PC-9 (cell line): ENCODE measurements around the gene APOM. TPM values are rescaled to one million over a fixed set of nuclear protein-coding genes. Genes with fewer than 3 reads are reported as not detected.

ENCODE experiments used
- BruUV-seq: library from RNA; stranded (reverse); fragments of 400-500 nt; replicated peaks from 2 replicates; lab custom pipeline; 2021; lab: Mats Ljungman, UMichigan
- CTCF ChIA-PET: fragments of 300-600 bp; sonication (Branson Sonifier 250); formaldehyde crosslinking; loops from one replicate; lab custom pipeline; 2022; ENCODE audit warnings: antibody characterized with exemption; lab: Charles Lee
- POLR2A ChIA-PET: fragments of 300-600 bp; sonication (Branson Sonifier 250); formaldehyde crosslinking; loops from one replicate; lab custom pipeline; 2022; ENCODE audit warnings: antibody characterized with exemption; ENCODE audit not compliant: unreplicated experiment; lab: Charles Lee
- DNase-seq, 2 experiments: peaks; one replicate each; pipeline versions ENCODE4 v3.0.0 to v3.0.0-alpha.2; 2015 to 2022; ENCODE audit warnings: mixed read lengths in 1 of 2
- H2AFZ ChIP-seq: fragments of 200-600 bp; sonication (generic); 2 replicates; pipeline ENCODE4 v1.8.1; 2017; ENCODE audit warnings: antibody characterized with exemption
- H3F3A ChIP-seq: fragments of 200-600 bp; sonication (generic); 2 replicates; pipeline ENCODE4 v1.8.1; 2017; ENCODE audit warnings: antibody characterized with exemption, mild to moderate bottlenecking, low read depth; ENCODE audit not compliant: insufficient read depth
- H3K27ac ChIP-seq: fragments of 200-600 bp; sonication (generic); 2 replicates; pipeline ENCODE4 v1.6.1; 2016; ENCODE audit warnings: mixed run types
- H3K27me3 ChIP-seq: fragments of 200-600 bp; sonication (generic); 2 replicates; pipeline ENCODE4 v1.6.1; 2016; ENCODE audit warnings: low read depth, mixed run types; ENCODE audit not compliant: insufficient read depth
- H3K36me3 ChIP-seq: fragments of 200-600 bp; sonication (generic); 2 replicates; pipeline ENCODE4 v1.6.1; 2016; ENCODE audit warnings: low read depth, mixed run types
- H3K4me1 ChIP-seq: fragments of 200-600 bp; sonication (generic); replicated peaks from 2 replicates; pipeline ENCODE4 v1.6.1; 2016; ENCODE audit warnings: mixed run types; ENCODE audit not compliant: insufficient read depth
- H3K4me2 ChIP-seq: fragments of 200-600 bp; sonication (generic); 2 replicates; pipeline ENCODE4 v1.6.1; 2017; ENCODE audit warnings: mixed run types
- H3K4me3 ChIP-seq: fragments of 200-600 bp; sonication (generic); 2 replicates; pipeline ENCODE4 v1.6.1; 2016; ENCODE audit warnings: mixed run types
- H3K79me2 ChIP-seq: fragments of 200-600 bp; sonication (generic); 2 replicates; pipeline ENCODE4 v1.6.1; 2017; ENCODE audit warnings: low read depth, mixed run types
- H3K9me2 ChIP-seq: fragments of 200-600 bp; sonication (generic); 2 replicates; pipeline ENCODE4 v1.8.1; 2017; ENCODE audit warnings: mild to moderate bottlenecking; ENCODE audit not compliant: insufficient read depth
- H3K9me3 ChIP-seq: fragments of 200-600 bp; sonication (generic); 2 replicates; pipeline ENCODE4 v1.8.1; 2016; ENCODE audit warnings: low read depth; ENCODE audit not compliant: insufficient read depth
- H4K20me1 ChIP-seq: fragments of 200-600 bp; sonication (generic); 2 replicates; pipeline ENCODE4 v1.8.1; 2017; ENCODE audit not compliant: insufficient read depth
- CTCF ChIP-seq: fragments of 200-600 bp; sonication (generic); conservative IDR thresholded peaks from 2 replicates; pipeline ENCODE4 v1.6.1; 2017; ENCODE audit warnings: mixed run types, antibody characterized with exemption, mild to moderate bottlenecking, moderate library complexity
- EZH2 ChIP-seq: fragments of 200-600 bp; sonication (generic); IDR thresholded peaks from 2 replicates; pipeline ENCODE4 v1.8.0; 2017; ENCODE audit warnings: antibody characterized with exemption, low read depth
- intact Hi-C: fragments of 100-400 bp; cut with micrococcal nuclease; formaldehyde crosslinking; loops from one replicate; pipeline ENCODE4 v1.10.0; 2022; ENCODE audit not compliant: unreplicated experiment
- total RNA-seq: library from RNA; stranded (reverse); gene quantifications from 2 replicates; pipeline ENCODE4 v1.2.3, GENCODE V29; 2021

The APOM gene
- total RNA-seq, 1 experiment from 2014 or later: 2.9 TPM

- no TSS peak for BruUV-seq
- intact Hi-C loops: no loop called here
- H3K9me2 ChIP-seq: no peaks in the 10 kb centered on the region
- H3K36me3 ChIP-seq: no peaks in the 10 kb centered on the region
- TF ChIP-seq EZH2 (no peak), CTCF (no peak)
- no peak overlapping the region for H3K27ac ChIP-seq
- peaks cover 6% of the 10 kb centered on the region; the same call in 1 of the 2 replicates for H3F3A ChIP-seq
- no peaks in the 10 kb centered on the region for H3K27me3 ChIP-seq
- H3K4me3 ChIP-seq: no peak overlapping the region
- H4K20me1 ChIP-seq: no peaks in the 10 kb centered on the region
- ChIA-PET POLR2A (no interaction called here), CTCF (no interaction called here)
- H3K9me3 ChIP-seq: no peaks in the 10 kb centered on the region
- peaks cover 2% of the 10 kb centered on the region for H3K79me2 ChIP-seq
- no peak for DNase-seq
- peaks cover 10% of the 10 kb centered on the region; the same call in 1 of the 2 replicates for H3K4me1 ChIP-seq
- H3K4me2 ChIP-seq: no peak overlapping the region
- H2AFZ ChIP-seq: no peak overlapping the region
Observed at GRCh38 chr6:31615748-31616147, 39.9 kb upstream of the APOM start.

DNA sequence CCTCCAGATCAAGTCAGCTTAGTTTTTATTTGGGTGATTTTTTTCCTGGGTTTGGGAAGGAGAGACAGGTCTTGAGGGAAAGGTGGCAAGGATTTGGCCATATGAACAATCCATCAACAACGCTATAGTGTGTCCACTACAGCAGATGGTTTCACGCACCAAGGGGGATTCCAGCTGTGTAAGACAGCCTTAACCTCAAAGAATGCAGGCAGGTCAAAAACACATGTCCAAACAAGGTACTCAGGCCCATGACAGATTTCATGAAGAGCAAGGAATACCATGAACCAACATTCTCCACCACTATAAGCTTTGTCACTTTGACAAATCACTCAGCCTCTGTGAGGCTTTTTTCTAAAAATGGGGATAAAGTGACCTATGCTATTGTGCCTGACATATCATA lies 38.7 kb upstream of the APOM start:
- no peak for TF ChIP-seq CTCF
- Histone ChIP-seq H3F3A (peaks cover 10% of the 10 kb centered on the region; the same call in 1 of the 2 replicates), H3K9me2 (no peaks in the 10 kb centered on the region), H3K27me3 (no peaks in the 10 kb centered on the region), H3K4me1 (peaks cover 15% of the 10 kb centered on the region), H3K36me3 (0 out of 2 replicates have a peak, but pooled peaks cover 4% of the 10 kb centered on the region), H3K9me3 (no peaks in the 10 kb centered on the region), H3K27ac (no peak overlapping the region), H3K4me2 (no peak overlapping the region), H3K4me3 (no peak overlapping the region), H2AFZ (no peak overlapping the region), H4K20me1 (no peaks in the 10 kb centered on the region), H3K79me2 (peaks cover 14% of the 10 kb centered on the region)
- POLR2A ChIA-PET: interaction anchor here (0.7 kb wide), 1 partner anchor 236 kb away, joined by 4 read pairs; no protein-coding TSS in a partner anchor
- no TSS peak for BruUV-seq
- DNase-seq: no peak
- intact Hi-C loops: no loop called here
- CTCF ChIA-PET: no interaction called here

DNA sequence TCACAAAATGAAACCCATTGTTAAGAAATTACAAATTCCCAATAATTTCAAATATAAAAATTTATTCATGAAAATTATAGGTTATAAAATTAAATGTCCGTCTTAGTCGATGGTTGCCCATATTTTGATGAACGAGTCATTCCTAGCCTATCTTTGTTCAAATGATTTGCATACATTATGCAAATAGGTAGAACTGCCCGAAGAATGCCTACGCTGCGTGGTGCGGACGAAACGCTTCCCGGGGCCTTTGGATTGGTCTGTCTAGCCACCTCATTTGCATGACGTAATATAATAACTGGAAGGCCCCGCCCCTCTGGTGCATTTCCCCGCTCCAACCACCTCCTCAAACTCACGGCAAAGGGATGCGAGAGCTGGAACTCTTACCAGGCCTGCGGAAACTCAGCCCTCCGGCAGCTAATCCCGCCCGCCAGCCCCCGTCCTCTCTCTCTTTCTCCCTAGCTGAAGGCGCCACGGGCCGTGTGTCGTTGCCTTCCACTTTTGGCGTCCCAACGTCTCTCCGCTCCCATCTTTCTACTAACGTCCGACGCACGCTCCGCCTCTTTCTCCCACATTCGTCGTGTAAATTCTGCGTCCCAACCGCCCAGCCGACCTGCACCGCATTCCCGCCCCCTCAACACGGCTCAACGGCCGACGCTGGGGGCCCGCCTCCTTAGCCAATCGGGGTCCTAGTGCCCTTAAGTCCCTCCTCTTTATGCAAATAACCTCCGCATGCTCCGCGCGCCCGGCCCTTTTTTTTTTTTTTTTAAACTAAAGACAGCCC lies 35.7 kb upstream of the APOM start:
- peak; percentile 96 to 97 for DNase-seq
- intact Hi-C loops: loop anchor here (1.0 to 2.0 kb wide), 2 partner anchors 19 to 32 kb away; partner anchors contain the start of gene BAG6
- POLR2A ChIA-PET: interaction anchor here (0.9 to 1.0 kb wide), 2 partner anchors 32 to 59 kb away, joined by 3 to 16 read pairs; no protein-coding TSS in a partner anchor
- H3K9me3 ChIP-seq: no peaks in the 10 kb centered on the region
- H4K20me1 ChIP-seq: 0 out of 2 replicates have a peak, but pooled peaks cover 2% of the 10 kb centered on the region
- no peaks in the 10 kb centered on the region for H3K9me2 ChIP-seq
- peaks cover 29% of the 10 kb centered on the region for H3K36me3 ChIP-seq
- H3F3A ChIP-seq: peaks cover 27% of the 10 kb centered on the region
- H3K4me1 ChIP-seq: peaks cover 23% of the 10 kb centered on the region
- peak overlapping the region; percentile 81 for H3K27ac ChIP-seq
- no peaks in the 10 kb centered on the region for H3K27me3 ChIP-seq
- CTCF ChIA-PET: no interaction called here
- peak overlapping the region; percentile 67 for H3K4me3 ChIP-seq
- TF ChIP-seq CTCF (no peak), EZH2 (no peak)
- peaks cover 42% of the 10 kb centered on the region for H3K79me2 ChIP-seq
- H2AFZ ChIP-seq: peak overlapping the region; percentile 88
- TSS peak; percentile 94 for BruUV-seq
- peak overlapping the region; percentile 77 for H3K4me2 ChIP-seq
